Measurements from ENCODE around the gene SMIM21.

SMIM21 gene

GRCh38 chr18:75392226-75392578, 35.3 kb downstream of the SMIM21 start:
- DNase-seq (ENCODE audit: low read depth, low spot score) = no peak
- Histone ChIP-seq H3K9ac (ENCODE audit: insufficient read length, low read depth) (no peak overlapping the region), H3K4me1 (ENCODE audit: insufficient read depth, insufficient read length) (no peaks in the 10 kb centered on the region), H3K4me3 (ENCODE audit: insufficient read length, low read depth) (no peak overlapping the region), H3K36me3 (ENCODE audit: insufficient read depth, insufficient read length, low read length) (no peaks in the 10 kb centered on the region), H3K9me3 (ENCODE audit: insufficient read depth, low read length) (no peaks in the 10 kb centered on the region), H3K27me3 (ENCODE audit: insufficient read depth, insufficient read length) (no peaks in the 10 kb centered on the region)
- no peak for TF ChIP-seq SUZ12 (IDR thresholded peaks at IDR 0.05; ENCODE audit: extremely low read depth, insufficient read depth, insufficient read length)
- no peak for TF ChIP-seq YY1 (IDR thresholded peaks at IDR 0.05; ENCODE audit: insufficient read depth, insufficient read length)
- TF ChIP-seq ZNF274 (IDR thresholded peaks at IDR 0.05; ENCODE audit: low read depth, low read length) = no peak

GRCh38 chr18:75391279-75392225, 36.0 kb downstream of the SMIM21 start:
- Histone ChIP-seq H3K27me3 (ENCODE audit: insufficient read depth, insufficient read length) (no peaks in the 10 kb centered on the region), H3K9me3 (ENCODE audit: insufficient read depth, low read length) (no peaks in the 10 kb centered on the region)
- no peak for TF ChIP-seq YY1 (IDR thresholded peaks at IDR 0.05; ENCODE audit: insufficient read depth, insufficient read length)
- no peak for TF ChIP-seq SUZ12 (IDR thresholded peaks at IDR 0.05; ENCODE audit: extremely low read depth, insufficient read depth, insufficient read length)
- no peak for TF ChIP-seq ZNF274 (IDR thresholded peaks at IDR 0.05; ENCODE audit: low read depth, low read length)

GRCh38 chr18:75390854-75391253, 36.6 kb downstream of the SMIM21 start:
- TF ChIP-seq YY1 (IDR thresholded peaks at IDR 0.05; ENCODE audit: insufficient read depth, insufficient read length) (no peak), ZNF274 (IDR thresholded peaks at IDR 0.05; ENCODE audit: low read depth, low read length) (no peak), SUZ12 (IDR thresholded peaks at IDR 0.05; ENCODE audit: extremely low read depth, insufficient read depth, insufficient read length) (no peak)
- DNase-seq (ENCODE audit: low read depth, low spot score) = no peak
- Histone ChIP-seq H3K36me3 (ENCODE audit: insufficient read depth, insufficient read length, low read length) (no peaks in the 10 kb centered on the region), H3K9me3 (ENCODE audit: insufficient read depth, low read length) (no peaks in the 10 kb centered on the region), H3K4me1 (ENCODE audit: insufficient read depth, insufficient read length) (no peaks in the 10 kb centered on the region), H3K9ac (ENCODE audit: insufficient read length, low read depth) (no peak overlapping the region), H3K27me3 (ENCODE audit: insufficient read depth, insufficient read length) (no peaks in the 10 kb centered on the region), H3K4me3 (ENCODE audit: insufficient read length, low read depth) (no peak overlapping the region)

More at GRCh38 chr18:75391279-75392225, 36.0 kb downstream of the SMIM21 start:
- no peak for DNase-seq (ENCODE audit: low read depth, low spot score)
- Histone ChIP-seq H3K4me1 (ENCODE audit: insufficient read depth, insufficient read length) (no peaks in the 10 kb centered on the region), H3K36me3 (ENCODE audit: insufficient read depth, insufficient read length, low read length) (no peaks in the 10 kb centered on the region), H3K4me3 (ENCODE audit: insufficient read length, low read depth) (no peak overlapping the region), H3K9ac (ENCODE audit: insufficient read length, low read depth) (no peak overlapping the region)

- Histone ChIP-seq H3K4me1 (ENCODE audit: insufficient read depth, insufficient read length) (no peaks in the 10 kb centered on the region), H3K27me3 (ENCODE audit: insufficient read depth, insufficient read length) (no peaks in the 10 kb centered on the region), H3K9ac (ENCODE audit: insufficient read length, low read depth) (no peak overlapping the region), H3K9me3 (ENCODE audit: insufficient read depth, low read length) (no peaks in the 10 kb centered on the region), H3K4me3 (ENCODE audit: insufficient read length, low read depth) (no peak overlapping the region), H3K36me3 (ENCODE audit: insufficient read depth, insufficient read length, low read length) (no peaks in the 10 kb centered on the region)
- no peak for DNase-seq (ENCODE audit: low read depth, low spot score)
- TF ChIP-seq YY1 (IDR thresholded peaks at IDR 0.05; ENCODE audit: insufficient read depth, insufficient read length) = no peak
These were observed 43.4 kb downstream of the SMIM21 start for GRCh38 chr18:75384144-75384543.

GRCh38 chr18:75378376-75379315, 48.9 kb downstream of the SMIM21 start:
- Histone ChIP-seq H3K36me3 (ENCODE audit: insufficient read depth, insufficient read length, low read length) (no peaks in the 10 kb centered on the region), H3K9ac (ENCODE audit: insufficient read length, low read depth) (no peak overlapping the region), H3K27me3 (ENCODE audit: insufficient read depth, insufficient read length) (no peaks in the 10 kb centered on the region), H3K4me1 (ENCODE audit: insufficient read depth, insufficient read length) (no peaks in the 10 kb centered on the region), H3K9me3 (ENCODE audit: insufficient read depth, low read length) (no peaks in the 10 kb centered on the region), H3K4me3 (ENCODE audit: insufficient read length, low read depth) (no peak overlapping the region)
- no peak for TF ChIP-seq YY1 (IDR thresholded peaks at IDR 0.05; ENCODE audit: insufficient read depth, insufficient read length)
- TF ChIP-seq SUZ12 (IDR thresholded peaks at IDR 0.05; ENCODE audit: extremely low read depth, insufficient read depth, insufficient read length) = no peak
- no peak for TF ChIP-seq ZNF274 (IDR thresholded peaks at IDR 0.05; ENCODE audit: low read depth, low read length)
- DNase-seq (ENCODE audit: low read depth, low spot score) = no peak

- H3K36me3 ChIP-seq (ENCODE audit: insufficient read depth, insufficient read length, low read length) = no peaks in the 10 kb centered on the region
- no peaks in the 10 kb centered on the region for H3K27me3 ChIP-seq (ENCODE audit: insufficient read depth, insufficient read length)
- no peak for DNase-seq (ENCODE audit: low read depth, low spot score)
These were observed 49.6 kb downstream of the SMIM21 start for GRCh38 chr18:75377926-75378325.

GRCh38 chr18:75377258-75377657, 50.2 kb downstream of the SMIM21 start:
- no peak overlapping the region for H3K9ac ChIP-seq (ENCODE audit: insufficient read length, low read depth)
- DNase-seq (ENCODE audit: low read depth, low spot score) = no peak
- no peaks in the 10 kb centered on the region for H3K4me1 ChIP-seq (ENCODE audit: insufficient read depth, insufficient read length)
- no peaks in the 10 kb centered on the region for H3K36me3 ChIP-seq (ENCODE audit: insufficient read depth, insufficient read length, low read length)
- no peaks in the 10 kb centered on the region for H3K27me3 ChIP-seq (ENCODE audit: insufficient read depth, insufficient read length)
- TF ChIP-seq SUZ12 (IDR thresholded peaks at IDR 0.05; ENCODE audit: extremely low read depth, insufficient read depth, insufficient read length) (no peak), YY1 (IDR thresholded peaks at IDR 0.05; ENCODE audit: insufficient read depth, insufficient read length) (no peak), ZNF274 (IDR thresholded peaks at IDR 0.05; ENCODE audit: low read depth, low read length) (no peak)
- no peaks in the 10 kb centered on the region for H3K9me3 ChIP-seq (ENCODE audit: insufficient read depth, low read length)
- no peak overlapping the region for H3K4me3 ChIP-seq (ENCODE audit: insufficient read length, low read depth)

More at GRCh38 chr18:75377926-75378325, 49.6 kb downstream of the SMIM21 start:
- Histone ChIP-seq H3K9ac (ENCODE audit: insufficient read length, low read depth) (no peak overlapping the region), H3K4me1 (ENCODE audit: insufficient read depth, insufficient read length) (no peaks in the 10 kb centered on the region), H3K4me3 (ENCODE audit: insufficient read length, low read depth) (no peak overlapping the region), H3K9me3 (ENCODE audit: insufficient read depth, low read length) (no peaks in the 10 kb centered on the region)
- TF ChIP-seq ZNF274 (IDR thresholded peaks at IDR 0.05; ENCODE audit: low read depth, low read length) (no peak), YY1 (IDR thresholded peaks at IDR 0.05; ENCODE audit: insufficient read depth, insufficient read length) (no peak), SUZ12 (IDR thresholded peaks at IDR 0.05; ENCODE audit: extremely low read depth, insufficient read depth, insufficient read length) (no peak)

Measured in NT2/D1 (cell line).